Transverse colon (tissue), 4 donors: ENCODE data around the gene EXOC8. TPM values are rescaled to one million over a fixed set of nuclear protein-coding genes. Genes with fewer than 3 reads are reported as not detected.

Experiments used
- DNase-seq: peaks from one replicate; pipeline ENCODE4 v3.0.0-alpha.2; 2019
- H3K27ac ChIP-seq, 4 donors: fragments of 200-600 bp; sonication (generic); 2 replicates each; pipeline ENCODE4 v1.5.1; 2016 to 2018; ENCODE audit warnings: inconsistent platforms in 4 of 4
- H3K27me3 ChIP-seq: fragments of 200-600 bp; sonication (generic); 2 replicates; pipeline ENCODE4 v1.5.1; 2017; ENCODE audit warnings: inconsistent platforms
- H3K36me3 ChIP-seq, 4 donors: fragments of 200-600 bp; sonication (generic); 2 replicates each; pipeline ENCODE4 v1.5.1; 2017 to 2019; ENCODE audit warnings: inconsistent platforms in 4 of 4
- H3K4me1 ChIP-seq, 4 donors: fragments of 200-600 bp; sonication (generic); 2 replicates each; pipeline ENCODE4 v1.5.1; 2017 to 2020; ENCODE audit warnings: inconsistent platforms in 4 of 4
- H3K4me3 ChIP-seq, 4 donors: fragments of 200-600 bp; sonication (generic); 1 replicate in 1 of 4; 2 replicates in 3 of 4; pipeline versions ENCODE4 v1.5.1 to v1.6.1; 2017 to 2019; ENCODE audit warnings: inconsistent platforms in 4 of 4
- H3K9me3 ChIP-seq, 2 donors: fragments of 200-600 bp; sonication (generic); 2 replicates each; pipeline ENCODE4 v1.5.1; 2017 to 2019; ENCODE audit warnings: inconsistent platforms in 2 of 2
- CTCF ChIP-seq, 5 experiments: fragments of 200-600 bp in 3 of 5; fragments of 450-650 bp in 2 of 5; sonication (generic) in 3 of 5; IDR thresholded peaks; 1 replicate in 2 of 5; 2 replicates in 3 of 5; pipeline ENCODE4 v1.5.1; 2016 to 2017; ENCODE audit warnings: antibody characterized with exemption in 5 of 5, inconsistent platforms in 3 of 5, mild to moderate bottlenecking in 2 of 5, moderate library complexity in 1 of 5
- EP300 ChIP-seq: sonication (generic); formaldehyde crosslinking; IDR thresholded peaks from one replicate; pipeline ENCODE4 v1.6.1; 2017; ENCODE audit warnings: antibody characterized with exemption, low read depth
- POLR2A ChIP-seq: fragments of 450-650 bp; IDR thresholded peaks from one replicate; pipeline ENCODE4 v1.6.1; 2016; ENCODE audit warnings: antibody characterized with exemption, mild to moderate bottlenecking, moderate library complexity
- POLR2AphosphoS5 ChIP-seq, 3 donors: sonication (generic); formaldehyde crosslinking; IDR thresholded peaks; one replicate each; pipeline ENCODE4 v1.6.1; 2016; ENCODE audit warnings: antibody characterized with exemption in 3 of 3
- WGBS, 2 donors: methylation state at CpG; one replicate each; pipeline ENCODE4 v1.1.5; 2018; ENCODE audit warnings: low coverage in 1 of 2; 5-methylcytosine and 5-hydroxymethylcytosine counted together
- in situ Hi-C, 4 donors: fragments of 200-750 bp; cut with MboI; loops; one replicate each; pipeline versions ENCODE4 v1.15.0 to v1.15.1; 2017; ENCODE audit warnings: low sequenced_read_pairs in 3 of 4, low pct_ligation_motif_present in 1 of 4, low pct_unique_long_range_greater_than_20kb in 1 of 4
- intact Hi-C: fragments of 100-400 bp; cut with DNase I; formaldehyde crosslinking; loops from one replicate; pipeline ENCODE4 v1.15.1; 2023; ENCODE audit warnings: low total_unique reads
- total RNA-seq, 4 donors: library from RNA; depleted of rRNA; stranded (reverse); fragments of >200 nt; gene quantifications; one replicate each; pipeline ENCODE4 v1.1.0, GENCODE V29; 2016

Gene EXOC8
- total RNA-seq, 4 donors from 2014 or later: 9.0 to 18.3 (median 13.3) TPM

GRCh38 chr1:231317306-231318014, 20.2 kb downstream of the EXOC8 start:
- no peaks in the 10 kb centered on the region for H3K36me3 ChIP-seq
- no peaks in the 10 kb centered on the region for H3K27me3 ChIP-seq
- no peaks in the 10 kb centered on the region for H3K9me3 ChIP-seq
- in situ Hi-C loops: no loop called here
- H3K4me3 ChIP-seq: no peak overlapping the region
- no peak for TF ChIP-seq POLR2AphosphoS5 (IDR thresholded peaks at IDR 0.05)
- H3K27ac ChIP-seq: no peak overlapping the region
- no peak for DNase-seq
- H3K4me1 ChIP-seq: no peaks in the 10 kb centered on the region
- intact Hi-C loops: no loop called here
- WGBS, 2 donors: 95% methylated on average over 42 of the region's 44 CpGs; no CpG with 5 or more reads in 1 of the 2 donors

- intact Hi-C loops: no loop called here
- WGBS, 2 donors: 45% methylated on average over 11 of the region's 11 CpGs; no CpG with 5 or more reads in 1 of the 2 donors
Measured at GRCh38 chr1:231315887-231316286, 21.8 kb downstream of the EXOC8 start.

GRCh38 chr1:231313661-231314060, 24.0 kb downstream of the EXOC8 start:
- intact Hi-C loops: no loop called here
- no peak for TF ChIP-seq CTCF (IDR thresholded peaks at IDR 0.05)
- TF ChIP-seq EP300: no peak
- TF ChIP-seq POLR2A: no peak
- no peak for TF ChIP-seq POLR2AphosphoS5 (IDR thresholded peaks at IDR 0.05)
- Histone ChIP-seq H3K4me1 (no peaks in the 10 kb centered on the region), H3K9me3 (no peaks in the 10 kb centered on the region), H3K27me3 (no peaks in the 10 kb centered on the region), H3K27ac (no peak overlapping the region), H3K36me3 (no peaks in the 10 kb centered on the region), H3K4me3 (no peak overlapping the region)
- no peak for DNase-seq
- 77 to 84% methylated on average over 2 to 4 of the region's 4 CpGs for WGBS, 2 donors
- in situ Hi-C loops: no loop called here

More at GRCh38 chr1:231315887-231316286, 21.8 kb downstream of the EXOC8 start:
- no peaks in the 10 kb centered on the region for H3K27me3 ChIP-seq
- no peaks in the 10 kb centered on the region for H3K4me1 ChIP-seq
- TF ChIP-seq EP300 (no peak), CTCF (IDR thresholded peaks at IDR 0.05) (peak; percentile 28 to 52 (median 34))
- H3K9me3 ChIP-seq: no peaks in the 10 kb centered on the region
- no peak overlapping the region for H3K27ac ChIP-seq
- no peak overlapping the region for H3K4me3 ChIP-seq
- peak; percentile 17 for DNase-seq
- in situ Hi-C loops: no loop called here
- no peaks in the 10 kb centered on the region for H3K36me3 ChIP-seq

GRCh38 chr1:231312432-231312788, 25.2 kb downstream of the EXOC8 start:
- Histone ChIP-seq H3K4me1 (no peaks in the 10 kb centered on the region), H3K27me3 (no peaks in the 10 kb centered on the region), H3K36me3 (no peaks in the 10 kb centered on the region), H3K9me3 (no peaks in the 10 kb centered on the region), H3K4me3 (no peak overlapping the region), H3K27ac (no peak overlapping the region)
- DNase-seq: no peak
- intact Hi-C loops (no loop called here), in situ Hi-C loops (no loop called here)
- no peak for TF ChIP-seq CTCF (IDR thresholded peaks at IDR 0.05)
- no peak for TF ChIP-seq POLR2AphosphoS5 (IDR thresholded peaks at IDR 0.05)
- TF ChIP-seq POLR2A: no peak
- TF ChIP-seq EP300: no peak
- 91 to 100% methylated on average over 1 to 5 of the region's 5 CpGs for WGBS, 2 donors
